Measurements from ENCODE around the gene TAF9B.
"Not testable (repeated sequence)": the region's sequence is repeated elsewhere in the genome, so short reads cannot be mapped to it uniquely, and the experiment has no call there.

The TAF9B gene

DNA sequence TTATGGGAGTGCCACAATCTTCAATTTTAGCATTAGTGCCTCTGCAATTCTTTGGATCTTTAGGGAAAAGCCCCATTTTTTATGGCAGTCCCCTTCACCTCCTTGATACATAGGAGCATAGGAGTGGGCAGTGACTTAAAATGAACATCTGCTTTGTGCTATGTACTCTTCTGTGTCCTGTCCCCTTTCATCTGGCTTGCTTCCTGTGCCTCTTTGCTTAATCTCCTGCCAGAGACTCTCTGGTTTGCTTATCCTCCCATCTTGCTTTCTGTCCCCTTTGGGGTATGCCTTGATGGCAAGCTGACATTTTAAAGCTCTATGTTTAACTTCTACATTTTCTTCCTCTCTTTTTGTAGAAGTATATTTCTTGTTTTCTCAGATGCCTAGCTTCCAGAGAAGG is 23.1 kb downstream of the TAF9B start:
- no peak for DNase-seq (ENCODE audit: low read depth)

DNA sequence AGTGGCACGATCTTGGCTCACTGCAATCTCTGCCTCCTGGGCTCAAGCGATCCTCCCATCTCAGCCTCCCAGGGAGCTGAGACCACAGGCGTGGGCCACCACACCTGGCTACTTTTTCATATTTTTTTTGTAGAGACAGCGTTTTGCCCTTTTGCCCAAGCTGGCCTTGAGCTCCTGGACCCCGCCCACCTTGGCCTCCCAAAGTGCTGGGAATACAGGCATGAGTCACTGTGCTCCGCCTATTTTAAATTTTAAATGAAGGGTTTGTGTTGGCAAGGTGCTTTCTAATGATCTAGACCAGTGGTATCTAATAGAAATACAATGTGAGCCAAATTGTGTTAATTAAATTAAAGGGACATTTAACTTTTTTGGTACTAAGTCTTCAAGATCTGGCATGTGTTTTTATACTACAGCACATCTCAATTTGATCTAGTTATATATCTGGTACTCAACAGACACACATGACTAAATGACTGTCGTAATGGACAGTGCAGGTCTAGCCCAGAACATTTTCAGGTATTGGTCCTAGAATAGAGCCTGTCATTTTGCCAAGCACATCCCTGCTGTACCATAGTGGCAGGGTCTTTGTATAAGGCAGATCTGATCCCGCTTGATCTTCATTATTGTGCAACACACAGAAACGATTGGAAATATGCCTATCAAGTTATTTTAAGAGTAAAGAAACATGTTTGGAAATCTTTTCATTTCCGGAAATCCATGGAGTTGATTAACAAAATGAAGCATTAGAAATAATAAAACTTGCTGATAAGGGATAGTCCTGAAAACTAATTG is 28.1 kb downstream of the TAF9B start:
- no peak for DNase-seq (ENCODE audit: low read depth)

DNA sequence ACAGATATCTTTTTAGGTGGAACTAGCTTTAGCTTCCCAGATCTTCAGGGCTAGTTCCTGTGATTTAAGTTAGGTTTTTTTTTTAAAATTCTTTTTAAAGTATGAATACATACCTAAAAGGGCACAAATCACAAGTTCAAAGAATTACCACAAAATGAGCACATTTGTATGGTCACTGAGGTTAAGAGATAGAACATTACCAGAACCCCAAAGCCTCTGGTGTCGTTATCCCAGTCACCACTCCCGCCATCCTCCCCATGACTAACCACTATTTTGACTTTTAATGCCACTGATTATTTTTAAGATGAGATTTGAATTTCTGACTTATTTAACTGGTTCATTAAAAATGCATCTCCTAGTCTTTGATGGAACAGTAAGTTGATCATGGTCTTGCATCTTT is 30.0 kb downstream of the TAF9B start:
- no peak for DNase-seq (ENCODE audit: low read depth)

DNA sequence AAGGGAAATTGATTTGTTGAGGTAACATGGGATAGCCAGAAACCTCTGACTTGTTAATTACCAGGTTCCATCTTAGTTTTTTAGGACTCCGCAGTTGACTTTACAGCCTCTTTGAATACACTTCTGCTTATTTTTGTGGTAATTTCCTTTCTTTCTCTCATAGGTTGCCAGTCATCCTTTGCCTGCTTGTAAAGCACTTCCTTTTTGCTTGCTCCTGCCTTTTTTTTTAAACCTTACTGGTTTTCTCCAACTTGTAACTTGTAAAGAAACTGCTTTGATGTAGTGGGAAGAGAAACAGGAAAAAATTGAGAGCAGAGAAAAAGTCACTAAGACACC is 32.8 kb downstream of the TAF9B start:
- no peak for DNase-seq (ENCODE audit: low read depth)

DNA sequence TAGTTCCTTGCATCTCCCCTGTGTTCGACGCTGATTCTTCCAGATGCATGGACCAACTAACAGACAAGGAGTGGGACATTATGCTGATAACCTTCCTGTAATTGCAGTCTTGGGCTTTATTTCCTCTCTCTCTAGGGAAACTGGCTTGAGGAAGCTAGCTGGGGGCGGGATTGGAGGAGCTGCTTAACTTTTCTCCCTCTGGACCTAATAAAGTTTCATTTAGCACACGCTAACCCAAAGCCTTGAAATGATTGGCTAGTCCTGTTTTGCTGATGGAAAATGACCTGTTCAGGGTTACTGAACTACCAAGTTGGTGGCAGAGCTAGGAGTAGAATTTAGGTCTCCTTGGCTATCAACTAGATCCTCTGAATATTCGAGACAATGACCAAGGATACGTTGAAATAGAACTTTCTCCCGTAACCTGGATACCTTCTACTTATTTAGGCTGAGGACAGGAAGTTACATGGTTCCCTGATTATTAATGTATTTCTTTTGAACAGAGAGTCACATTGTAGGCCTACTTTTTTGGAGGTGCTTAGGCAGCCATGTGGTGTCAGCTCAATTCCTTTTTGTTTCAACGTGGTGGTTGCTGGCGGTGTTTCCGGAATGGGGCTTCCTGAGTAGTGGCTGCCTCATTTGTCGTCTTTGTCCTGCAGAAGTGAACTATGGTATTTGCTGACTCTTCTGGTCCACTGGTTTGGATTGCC is 33.4 kb downstream of the TAF9B start:
- DNase-seq (ENCODE audit: low read depth) = no peak

DNA sequence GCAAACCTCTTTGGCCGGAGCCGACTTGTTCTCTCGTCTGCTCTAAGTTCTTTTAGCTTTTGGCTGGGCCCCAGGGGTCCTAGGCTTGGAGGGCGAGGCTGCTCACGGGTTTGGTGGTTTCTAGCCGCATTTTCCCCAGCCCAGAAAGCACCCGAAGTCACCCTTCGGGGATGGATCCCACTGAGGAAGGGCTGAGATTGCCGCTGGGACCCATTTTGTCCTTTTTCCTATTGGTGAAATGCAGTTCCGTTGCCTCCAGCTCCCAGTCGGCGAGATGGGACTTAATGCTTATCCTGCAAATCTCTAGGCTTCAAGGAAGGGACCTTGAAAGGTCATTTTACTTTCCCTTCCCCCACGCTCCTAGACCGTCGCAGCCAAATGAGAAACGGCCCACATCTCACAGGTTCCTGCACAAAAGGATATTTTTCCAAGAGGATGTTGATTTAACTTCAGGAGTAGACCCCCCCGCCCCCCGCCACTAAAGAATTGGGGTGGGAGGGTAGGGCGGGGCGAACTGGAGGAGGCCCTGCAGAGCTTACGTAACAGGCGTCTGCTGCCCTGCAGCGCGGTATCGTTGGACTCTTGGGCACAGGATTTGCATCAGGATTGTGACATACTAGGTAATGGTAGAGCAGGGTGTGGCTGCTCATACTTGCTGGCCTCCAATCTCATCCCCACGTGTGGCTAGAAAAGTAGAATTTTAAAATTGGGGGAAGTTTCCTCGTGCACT is 34.8 kb downstream of the TAF9B start:
- DNase-seq (ENCODE audit: low read depth) = peak; percentile 51

DNA sequence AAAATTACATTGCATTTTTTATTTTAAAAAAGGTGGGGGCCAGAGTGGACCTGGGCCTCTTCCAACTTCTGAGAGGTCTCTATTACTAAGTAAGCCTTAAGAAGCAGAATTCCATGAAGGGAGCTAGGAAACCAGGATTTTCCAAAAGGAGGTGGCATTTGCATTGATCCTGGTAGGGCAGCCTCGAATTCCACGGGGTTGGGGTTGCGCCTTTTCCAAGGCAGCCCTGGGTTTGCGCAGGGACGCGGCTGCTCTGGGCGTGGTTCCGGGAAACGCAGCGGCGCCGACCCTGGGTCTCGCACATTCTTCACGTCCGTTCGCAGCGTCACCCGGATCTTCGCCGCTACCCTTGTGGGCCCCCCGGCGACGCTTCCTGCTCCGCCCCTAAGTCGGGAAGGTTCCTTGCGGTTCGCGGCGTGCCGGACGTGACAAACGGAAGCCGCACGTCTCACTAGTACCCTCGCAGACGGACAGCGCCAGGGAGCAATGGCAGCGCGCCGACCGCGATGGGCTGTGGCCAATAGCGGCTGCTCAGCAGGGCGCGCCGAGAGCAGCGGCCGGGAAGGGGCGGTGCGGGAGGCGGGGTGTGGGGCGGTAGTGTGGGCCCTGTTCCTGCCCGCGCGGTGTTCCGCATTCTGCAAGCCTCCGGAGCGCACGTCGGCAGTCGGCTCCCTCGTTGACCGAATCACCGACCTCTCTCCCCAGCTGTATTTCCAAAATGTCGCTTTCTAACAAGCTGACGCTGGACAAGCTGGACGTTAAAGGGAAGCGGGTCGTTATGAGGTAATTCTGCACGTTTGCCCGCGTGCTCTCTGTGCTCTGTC is 35.6 kb downstream of the TAF9B start, which contains the start of gene PGK1:
Gene PGK1 (plus strand): TSS at position 626 of the 824 bp plus-strand sequence. CDS start 93 bp downstream, at position 719.
- DNase-seq (ENCODE audit: low read depth) = peak; percentile 98

DNA sequence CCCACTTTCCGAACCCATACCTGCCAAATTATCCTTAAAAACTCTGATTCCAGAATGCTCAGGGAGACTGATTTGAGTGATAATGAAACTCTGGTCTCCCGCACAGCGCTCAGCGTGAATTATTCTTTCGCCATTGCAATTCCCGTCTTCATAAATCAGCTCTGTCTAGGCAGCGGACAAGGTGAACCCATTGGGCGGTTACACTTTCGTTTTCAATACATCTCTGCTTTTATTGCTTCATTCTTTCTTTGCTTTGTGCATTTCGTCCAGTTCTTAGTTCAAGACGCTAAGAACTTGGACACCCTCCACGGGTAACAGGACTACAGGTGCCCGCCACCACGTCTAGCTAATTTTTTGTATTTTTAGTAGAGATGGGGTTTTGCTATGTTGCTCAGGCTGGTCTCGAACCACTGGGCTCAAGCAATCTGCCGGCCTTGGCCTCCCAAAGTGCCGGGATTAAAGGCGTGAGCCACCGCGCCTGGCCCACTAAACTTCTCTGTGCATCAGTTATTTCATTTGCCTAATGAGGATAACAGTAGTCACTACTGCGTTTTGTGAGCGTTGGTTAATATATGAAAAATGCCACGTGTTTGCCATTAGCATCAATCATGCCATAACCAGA is 36.3 kb downstream of the TAF9B start:
- no peak for DNase-seq (ENCODE audit: low read depth)

DNA sequence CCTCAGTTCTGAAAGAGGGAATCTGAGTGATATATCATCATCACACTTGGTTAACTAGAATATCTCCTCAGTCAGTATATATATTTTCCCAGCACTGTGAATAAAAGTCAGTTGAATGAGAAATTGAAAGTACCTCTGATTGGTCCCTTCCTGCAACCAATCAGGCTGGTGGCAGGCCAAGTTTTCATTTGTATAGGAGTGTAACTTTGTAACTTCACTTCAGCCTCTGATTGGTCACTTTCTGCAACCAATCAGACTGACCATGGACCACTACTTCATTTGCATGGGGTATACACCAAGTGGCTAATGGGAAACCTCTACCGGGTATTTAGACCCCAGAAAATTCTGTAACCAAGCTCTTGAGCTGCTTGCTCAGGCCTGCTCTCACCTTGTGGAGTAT is 37.4 kb downstream of the TAF9B start:
- no peak for DNase-seq (ENCODE audit: low read depth)

DNA sequence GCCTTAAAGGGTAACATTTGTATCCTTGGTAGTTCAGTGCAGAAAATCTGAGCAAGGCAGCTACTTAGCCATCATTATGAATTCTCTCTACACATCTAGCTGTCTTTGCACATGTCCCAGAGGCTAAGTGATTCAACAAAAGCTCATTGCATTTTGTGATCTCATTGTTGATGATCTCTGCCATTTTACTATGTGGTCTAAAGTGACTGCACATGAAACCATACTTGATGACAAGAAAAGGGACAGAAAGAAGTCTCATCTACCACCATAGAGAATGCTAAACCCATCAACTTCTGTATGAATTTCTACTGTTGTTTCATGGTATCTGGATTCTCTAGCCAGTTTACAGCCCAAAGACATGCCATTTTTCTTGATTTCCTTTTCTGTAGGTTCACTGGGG is 41.3 kb downstream of the TAF9B start:
- DNase-seq (ENCODE audit: low read depth) = no peak

DNA sequence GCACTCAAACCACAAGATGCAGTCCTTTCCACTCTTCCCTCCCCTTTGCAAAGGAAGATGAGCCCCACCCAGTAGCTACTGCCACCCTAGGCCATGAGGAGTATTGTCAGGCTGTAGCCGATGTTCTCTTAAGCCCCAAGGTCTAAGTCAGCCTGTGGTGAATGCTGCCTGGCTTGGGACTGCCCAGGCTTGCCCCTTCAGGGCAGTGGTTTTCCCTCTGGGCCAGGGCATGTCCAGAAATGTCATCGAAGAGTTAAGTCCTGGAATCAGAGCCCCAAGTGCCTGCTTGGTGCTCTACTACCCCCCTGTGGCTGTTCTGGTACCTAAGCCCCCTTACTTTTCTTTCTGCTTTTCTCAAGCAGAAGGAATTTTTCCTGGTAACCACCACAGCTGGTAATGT is 47.2 kb downstream of the TAF9B start:
- DNase-seq (ENCODE audit: low read depth) = peak; percentile 56

DNA sequence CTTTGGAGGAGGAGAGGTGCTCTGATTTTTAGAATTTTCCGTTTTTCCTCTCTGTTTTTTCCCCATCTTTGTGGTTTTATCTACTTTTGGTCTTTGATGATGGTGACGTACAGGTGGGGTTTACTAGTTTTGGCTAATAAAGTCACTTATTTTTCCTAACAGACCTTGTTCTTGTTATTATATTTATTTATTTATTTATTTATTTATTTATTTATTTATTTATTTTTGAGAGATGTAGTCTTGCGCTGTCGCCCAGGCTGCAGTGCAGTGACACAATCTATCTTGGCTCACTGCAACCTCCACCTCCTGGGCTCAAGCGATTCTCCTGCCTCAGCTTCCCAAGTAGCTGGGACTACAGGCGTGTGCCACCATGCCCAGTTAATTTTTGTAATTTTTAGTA is 58.0 kb downstream of the TAF9B start:
- DNase-seq (ENCODE audit: low read depth) = not testable (repeated sequence)

All from iris pigment epithelial cell (primary cell).